SK-N-SH (cell line): ENCODE data around the gene CD63. TPM values are rescaled to one million over a fixed set of nuclear protein-coding genes. Genes with fewer than 3 reads are reported as not detected.

ENCODE experiments used
- CTCF ChIA-PET: fragments of 300-600, 350-600 bp; formaldehyde crosslinking; extraction: SDS; loops from one replicate; lab custom pipeline; 2021; lab: Yijun Ruan, JAX
- POLR2A ChIA-PET: fragments of 350-600 bp; sonication (Branson Sonifier 250); formaldehyde crosslinking; extraction: SDS; loops from one replicate; lab custom pipeline; 2020; ENCODE audit warnings: antibody characterized with exemption, inconsistent platforms; lab: Yijun Ruan, JAX
- DNase-seq: peaks from one replicate; pipeline ENCODE4 v3.0.0; 2012
- H2AFZ ChIP-seq: fragments of 200-600 bp; sonication (generic); 2 replicates; pipeline ENCODE4 v1.8.1; 2016; ENCODE audit warnings: antibody characterized with exemption, mild to moderate bottlenecking, low read depth
- H3F3A ChIP-seq: fragments of 200-600 bp; sonication (generic); replicated peaks from 2 replicates; pipeline ENCODE3; 2016; ENCODE audit warnings: antibody characterized with exemption, mild to moderate bottlenecking; ENCODE audit not compliant: insufficient read depth
- H3K27ac ChIP-seq, 2 experiments: fragments of 200-500 bp in 1 of 2; fragments of 200-600 bp in 1 of 2; sonication (Bioruptor generic) in 1 of 2; sonication (generic), shearing (Covaris generic) in 1 of 2; 2 replicates each; pipeline versions ENCODE4 v1.5.1 to v1.6.1; 2014 to 2016; ENCODE audit warnings: low read depth in 2 of 2, inconsistent platforms in 1 of 2, low read length in 1 of 2, mild to moderate bottlenecking in 1 of 2, mixed read lengths in 1 of 2
- H3K27me3 ChIP-seq: fragments of 200-600 bp; sonication (generic), shearing (Covaris generic); 2 replicates; pipeline ENCODE4 v1.6.1; 2016; ENCODE audit warnings: mixed run types; ENCODE audit not compliant: insufficient read depth
- H3K36me3 ChIP-seq, 2 experiments: fragments of 200-500 bp in 1 of 2; fragments of 200-600 bp in 1 of 2; sonication (Bioruptor generic) in 1 of 2; sonication (generic) in 1 of 2; replicated peaks in 1 of 2; 2 replicates each; pipeline versions ENCODE3 to v1.5.1; 2014 to 2016; ENCODE audit warnings: low read length in 1 of 2, mild to moderate bottlenecking in 1 of 2; ENCODE audit not compliant: insufficient read depth in 2 of 2, control insufficient read depth in 1 of 2
- H3K4me1 ChIP-seq, 2 experiments: fragments of 200-500 bp in 1 of 2; fragments of 200-600 bp in 1 of 2; sonication (Bioruptor generic) in 1 of 2; sonication (generic), shearing (Covaris generic) in 1 of 2; 2 replicates each; pipeline versions ENCODE4 v1.5.1 to v1.6.1; 2014 to 2016; ENCODE audit warnings: low read depth in 1 of 2, low read length in 1 of 2, mixed run types in 1 of 2; ENCODE audit not compliant: insufficient read depth in 2 of 2, control insufficient read depth in 1 of 2
- H3K4me2 ChIP-seq: fragments of 200-600 bp; sonication (generic), shearing (Covaris generic); 2 replicates; pipeline ENCODE4 v1.6.1; 2017; ENCODE audit warnings: mixed run types
- H3K4me3 ChIP-seq, 2 experiments: fragments of 200-500 bp in 1 of 2; fragments of 200-600 bp in 1 of 2; sonication (Bioruptor generic) in 1 of 2; sonication (generic), shearing (Covaris generic) in 1 of 2; 2 replicates each; pipeline versions ENCODE4 v1.5.1 to v1.8.1; 2014 to 2016; ENCODE audit warnings: low read depth in 2 of 2, inconsistent platforms in 1 of 2, low read length in 1 of 2, mild to moderate bottlenecking in 1 of 2, mixed read lengths in 1 of 2, moderate library complexity in 1 of 2
- H3K79me2 ChIP-seq: fragments of 200-600 bp; sonication (generic); 2 replicates; pipeline ENCODE4 v1.8.1; 2017; ENCODE audit warnings: mild to moderate bottlenecking; ENCODE audit not compliant: insufficient read depth
- H3K9ac ChIP-seq: fragments of 200-600 bp; sonication (generic); 2 replicates; pipeline ENCODE4 v1.6.1; 2017; ENCODE audit warnings: mixed run types
- H3K9me2 ChIP-seq: fragments of 200-600 bp; sonication (generic); 2 replicates; pipeline ENCODE4 v1.6.1; 2017; ENCODE audit warnings: mixed run types
- H3K9me3 ChIP-seq: fragments of 200-600 bp; sonication (generic); 2 replicates; pipeline ENCODE4 v1.6.1; 2017; ENCODE audit warnings: mixed run types, mild to moderate bottlenecking, moderate library complexity
- H4K20me1 ChIP-seq: fragments of 200-600 bp; sonication (generic); 2 replicates; pipeline ENCODE4 v1.6.1; 2017; ENCODE audit warnings: mild to moderate bottlenecking, mixed run types; ENCODE audit not compliant: insufficient read depth
- CHD2 ChIP-seq: fragments of 150-350 bp; IDR thresholded peaks from 2 replicates; pipeline ENCODE4 v1.6.1; 2018; ENCODE audit warnings: low read length; ENCODE audit not compliant: partially characterized antibody
- ELF1 ChIP-seq: IDR thresholded peaks from 2 replicates; pipeline ENCODE4 v1.4.0; 2012
- EP300 ChIP-seq, 2 experiments: IDR thresholded peaks; 2 replicates each; pipeline versions ENCODE4 v1.4.0 to v1.6.1; 2012; ENCODE audit warnings: borderline replicate concordance in 1 of 2, low read depth in 1 of 2, low read length in 1 of 2
- EZH2phosphoT487 ChIP-seq: fragments of 200-600 bp; sonication (generic); IDR thresholded peaks from 2 replicates; pipeline ENCODE4 v1.6.1; 2017; ENCODE audit warnings: low read depth, mixed run types, mild to moderate bottlenecking, antibody characterized with exemption, moderate library complexity, borderline replicate concordance
- FOSL2 ChIP-seq: IDR thresholded peaks from 2 replicates; pipeline ENCODE4 v1.4.0; 2012; ENCODE audit warnings: low read depth, mild to moderate bottlenecking, moderate library complexity, borderline replicate concordance
- FOXJ3 ChIP-seq: sonication (generic); formaldehyde crosslinking; IDR thresholded peaks from 2 replicates; pipeline ENCODE4 v1.5.1; 2020; ENCODE audit warnings: mild to moderate bottlenecking, missing genetic modification reagents
- FOXM1 ChIP-seq: IDR thresholded peaks from 2 replicates; pipeline ENCODE4 v1.4.0; 2012; ENCODE audit warnings: low read depth, mild to moderate bottlenecking
- GABPA ChIP-seq: IDR thresholded peaks from 2 replicates; pipeline ENCODE4 v1.4.0; 2012; ENCODE audit warnings: low read depth, mild to moderate bottlenecking
- GATA2 ChIP-seq: sonication (generic); formaldehyde crosslinking; IDR thresholded peaks from 2 replicates; pipeline ENCODE4 v1.5.0; 2020; ENCODE audit warnings: mild to moderate bottlenecking, missing genetic modification reagents
- MEF2A ChIP-seq: IDR thresholded peaks from 2 replicates; pipeline ENCODE4 v1.4.0; 2012; ENCODE audit warnings: low read depth, borderline replicate concordance
- MXI1 ChIP-seq: IDR thresholded peaks from 2 replicates; pipeline ENCODE4 v1.6.1; 2012; ENCODE audit warnings: mild to moderate bottlenecking, low read depth, low read length, improper control_type of control experiment
- NFIC ChIP-seq: IDR thresholded peaks from 2 replicates; pipeline ENCODE4 v1.4.0; 2012; ENCODE audit warnings: borderline replicate concordance
- PBX3 ChIP-seq: IDR thresholded peaks from 2 replicates; pipeline ENCODE4; 2012
- RAD21 ChIP-seq: IDR thresholded peaks from 2 replicates; pipeline ENCODE4 v1.6.1; 2012; ENCODE audit warnings: mild to moderate bottlenecking, low read length
- RCOR1 ChIP-seq: fragments of 150-350 bp; IDR thresholded peaks from 2 replicates; pipeline ENCODE4 v1.6.1; 2017; ENCODE audit warnings: antibody characterized with exemption, low read length
- SIN3A ChIP-seq: IDR thresholded peaks from 2 replicates; pipeline ENCODE4 v1.6.1; 2012; ENCODE audit warnings: low read depth, mild to moderate bottlenecking, low read length, moderate library complexity, borderline replicate concordance
- SMC3 ChIP-seq: IDR thresholded peaks from 2 replicates; pipeline ENCODE4 v1.6.1; 2012; ENCODE audit warnings: low read depth, low read length, improper control_type of control experiment
- TCF12 ChIP-seq: IDR thresholded peaks from 2 replicates; pipeline ENCODE4 v1.4.0; 2012
- TEAD4 ChIP-seq: IDR thresholded peaks from 2 replicates; pipeline ENCODE4 v1.4.0; 2012; ENCODE audit warnings: mild to moderate bottlenecking, borderline replicate concordance; ENCODE audit not compliant: insufficient read depth
- YY1 ChIP-seq: IDR thresholded peaks from 2 replicates; pipeline ENCODE4 v1.4.0; 2012; ENCODE audit warnings: low read depth, mild to moderate bottlenecking
- ZBTB33 ChIP-seq: IDR thresholded peaks from 2 replicates; pipeline ENCODE4 v1.4.0; 2012; ENCODE audit warnings: low read depth, borderline replicate concordance
- WGBS: methylation state at CpG from one replicate; pipeline ENCODE4 v1.1.6; 2017; ENCODE audit warnings: low lambda C conversion rate; 5-methylcytosine and 5-hydroxymethylcytosine counted together
- polyA plus RNA-seq, 3 experiments: library from polyadenylated mRNA; depleted of rRNA; stranded (reverse); fragments of >200 nt; gene quantifications; 2 replicates each; pipeline ENCODE4 v1.2.3, GENCODE V29; 2012
- TF ChIP-seq, protein P1 (sequence below): IDR thresholded peaks from 2 replicates; pipeline ENCODE4 v1.6.1; 2012; ENCODE audit warnings: mild to moderate bottlenecking, low read depth, low read length, moderate library complexity
- TF ChIP-seq, protein P2 (sequence below): IDR thresholded peaks from 2 replicates; pipeline ENCODE4 v1.4.0; 2012; ENCODE audit warnings: low read depth
- TF ChIP-seq, protein P3 (sequence below): IDR thresholded peaks from 2 replicates; pipeline ENCODE4 v1.4.0; 2012; ENCODE audit warnings: low read depth, borderline replicate concordance
- TF ChIP-seq, protein P4 (sequence below): fragments of 150-350 bp; IDR thresholded peaks from 2 replicates; pipeline ENCODE4 v1.6.1; 2017; ENCODE audit warnings: antibody characterized with exemption, low read length, low read depth, borderline replicate concordance

CD63 gene
- polyA plus RNA-seq, 1 of the 3 experiments (the other 2 are of a cell fraction) = 1,465 TPM

GRCh38 chr12:55727643-55728185 is 1.1 kb downstream of the CD63 start:
- Histone ChIP-seq H3K4me2 (peak overlapping the region; percentile 97), H3K36me3 (peaks cover 34% of the 10 kb centered on the region in 2 experiments)
- TF ChIP-seq, protein P1, sequence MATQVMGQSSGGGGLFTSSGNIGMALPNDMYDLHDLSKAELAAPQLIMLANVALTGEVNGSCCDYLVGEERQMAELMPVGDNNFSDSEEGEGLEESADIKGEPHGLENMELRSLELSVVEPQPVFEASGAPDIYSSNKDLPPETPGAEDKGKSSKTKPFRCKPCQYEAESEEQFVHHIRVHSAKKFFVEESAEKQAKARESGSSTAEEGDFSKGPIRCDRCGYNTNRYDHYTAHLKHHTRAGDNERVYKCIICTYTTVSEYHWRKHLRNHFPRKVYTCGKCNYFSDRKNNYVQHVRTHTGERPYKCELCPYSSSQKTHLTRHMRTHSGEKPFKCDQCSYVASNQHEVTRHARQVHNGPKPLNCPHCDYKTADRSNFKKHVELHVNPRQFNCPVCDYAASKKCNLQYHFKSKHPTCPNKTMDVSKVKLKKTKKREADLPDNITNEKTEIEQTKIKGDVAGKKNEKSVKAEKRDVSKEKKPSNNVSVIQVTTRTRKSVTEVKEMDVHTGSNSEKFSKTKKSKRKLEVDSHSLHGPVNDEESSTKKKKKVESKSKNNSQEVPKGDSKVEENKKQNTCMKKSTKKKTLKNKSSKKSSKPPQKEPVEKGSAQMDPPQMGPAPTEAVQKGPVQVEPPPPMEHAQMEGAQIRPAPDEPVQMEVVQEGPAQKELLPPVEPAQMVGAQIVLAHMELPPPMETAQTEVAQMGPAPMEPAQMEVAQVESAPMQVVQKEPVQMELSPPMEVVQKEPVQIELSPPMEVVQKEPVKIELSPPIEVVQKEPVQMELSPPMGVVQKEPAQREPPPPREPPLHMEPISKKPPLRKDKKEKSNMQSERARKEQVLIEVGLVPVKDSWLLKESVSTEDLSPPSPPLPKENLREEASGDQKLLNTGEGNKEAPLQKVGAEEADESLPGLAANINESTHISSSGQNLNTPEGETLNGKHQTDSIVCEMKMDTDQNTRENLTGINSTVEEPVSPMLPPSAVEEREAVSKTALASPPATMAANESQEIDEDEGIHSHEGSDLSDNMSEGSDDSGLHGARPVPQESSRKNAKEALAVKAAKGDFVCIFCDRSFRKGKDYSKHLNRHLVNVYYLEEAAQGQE = no peak
- TF ChIP-seq CHD2 (no peak), ZBTB33 (no peak), EZH2phosphoT487 (no peak), EP300 (IDR thresholded peaks at IDR 0.05; ENCODE audit: borderline replicate concordance in 1 of 2, low read depth in 1 of 2, low read length in 1 of 2) (peak in 1 of 2 experiments; percentile 43; a peak in 1 of 4 replicates), GABPA (no peak), PBX3 (no peak), FOSL2 (no peak), TCF12 (0 out of 2 replicates have a peak, but pooled peaks have one; percentile 42), YY1 (no peak), TEAD4 (no peak), SMC3 (no peak), ELF1 (no peak), MXI1 (peak; percentile 49; the same call in 1 of the 2 replicates), RAD21 (no peak), MEF2A (no peak), SIN3A (no peak), RCOR1 (peak; percentile 64; the same call in 1 of the 2 replicates), FOXJ3 (peak; percentile 37; the same call in 1 of the 2 replicates), NFIC (peak; percentile 29; the same call in 1 of the 2 replicates), FOXM1 (no peak), GATA2 (CRISPR knock-in tag) (peak; percentile 88)
- TF ChIP-seq, protein P2, sequence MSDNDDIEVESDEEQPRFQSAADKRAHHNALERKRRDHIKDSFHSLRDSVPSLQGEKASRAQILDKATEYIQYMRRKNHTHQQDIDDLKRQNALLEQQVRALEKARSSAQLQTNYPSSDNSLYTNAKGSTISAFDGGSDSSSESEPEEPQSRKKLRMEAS = no peak
- TF ChIP-seq, protein P3, sequence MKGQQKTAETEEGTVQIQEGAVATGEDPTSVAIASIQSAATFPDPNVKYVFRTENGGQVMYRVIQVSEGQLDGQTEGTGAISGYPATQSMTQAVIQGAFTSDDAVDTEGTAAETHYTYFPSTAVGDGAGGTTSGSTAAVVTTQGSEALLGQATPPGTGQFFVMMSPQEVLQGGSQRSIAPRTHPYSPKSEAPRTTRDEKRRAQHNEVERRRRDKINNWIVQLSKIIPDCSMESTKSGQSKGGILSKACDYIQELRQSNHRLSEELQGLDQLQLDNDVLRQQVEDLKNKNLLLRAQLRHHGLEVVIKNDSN = no peak
- TF ChIP-seq, protein P4, sequence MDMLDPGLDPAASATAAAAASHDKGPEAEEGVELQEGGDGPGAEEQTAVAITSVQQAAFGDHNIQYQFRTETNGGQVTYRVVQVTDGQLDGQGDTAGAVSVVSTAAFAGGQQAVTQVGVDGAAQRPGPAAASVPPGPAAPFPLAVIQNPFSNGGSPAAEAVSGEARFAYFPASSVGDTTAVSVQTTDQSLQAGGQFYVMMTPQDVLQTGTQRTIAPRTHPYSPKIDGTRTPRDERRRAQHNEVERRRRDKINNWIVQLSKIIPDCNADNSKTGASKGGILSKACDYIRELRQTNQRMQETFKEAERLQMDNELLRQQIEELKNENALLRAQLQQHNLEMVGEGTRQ = no peak
- TF ChIP-seq, all 33 proteins: peak for 7
- H3K27ac ChIP-seq = peak overlapping the region; percentile 97 to 100
- H3K9me2 ChIP-seq = no peaks in the 10 kb centered on the region
- ChIA-PET CTCF (interaction anchor here (0.8 to 4.6 kb wide), 5 partner anchors 9 to 71 kb away, joined by 3 to 47 read pairs (median 4); no protein-coding TSS in a partner anchor), POLR2A (no interaction called here)
- no peak overlapping the region for H2AFZ ChIP-seq
- no peaks in the 10 kb centered on the region for H3K27me3 ChIP-seq
- peaks cover 42% of the 10 kb centered on the region for H3F3A ChIP-seq
- H3K9me3 ChIP-seq = no peaks in the 10 kb centered on the region
- H3K9ac ChIP-seq = peak overlapping the region; percentile 83
- peaks cover 45% of the 10 kb centered on the region for H4K20me1 ChIP-seq
- DNase-seq = peak; percentile 76
- peak overlapping the region; percentile 74 to 97 for H3K4me3 ChIP-seq
- peaks cover 47% of the 10 kb centered on the region for H3K79me2 ChIP-seq
- H3K4me1 ChIP-seq = peaks cover 0 to 26% of the 10 kb centered on the region in 2 experiments; a peak in 1 of 4 replicates
- 8% methylated on average over 9 of the region's 9 CpGs for WGBS
